Breast epithelium (tissue), 3 donors: ENCODE data around the gene EDC3.

Experiments used
- POLR2A ChIP-seq: fragments of 450-650 bp; IDR thresholded peaks from one replicate; pipeline ENCODE4 v1.6.1; 2016; ENCODE audit warnings: antibody characterized with exemption, mild to moderate bottlenecking, moderate library complexity
- POLR2AphosphoS5 ChIP-seq, 3 donors: sonication (generic); formaldehyde crosslinking; IDR thresholded peaks; one replicate each; pipeline ENCODE4 v1.6.1; 2017; ENCODE audit warnings: antibody characterized with exemption in 3 of 3
- TF ChIP-seq, protein P1 (sequence below), 3 donors: fragments of 450-650 bp; IDR thresholded peaks; one replicate each; pipeline ENCODE4 v1.5.1; 2016 to 2017; ENCODE audit warnings: antibody characterized with exemption in 3 of 3, mild to moderate bottlenecking in 3 of 3, moderate library complexity in 3 of 3

- TF ChIP-seq POLR2A = no peak
- TF ChIP-seq, protein P1, sequence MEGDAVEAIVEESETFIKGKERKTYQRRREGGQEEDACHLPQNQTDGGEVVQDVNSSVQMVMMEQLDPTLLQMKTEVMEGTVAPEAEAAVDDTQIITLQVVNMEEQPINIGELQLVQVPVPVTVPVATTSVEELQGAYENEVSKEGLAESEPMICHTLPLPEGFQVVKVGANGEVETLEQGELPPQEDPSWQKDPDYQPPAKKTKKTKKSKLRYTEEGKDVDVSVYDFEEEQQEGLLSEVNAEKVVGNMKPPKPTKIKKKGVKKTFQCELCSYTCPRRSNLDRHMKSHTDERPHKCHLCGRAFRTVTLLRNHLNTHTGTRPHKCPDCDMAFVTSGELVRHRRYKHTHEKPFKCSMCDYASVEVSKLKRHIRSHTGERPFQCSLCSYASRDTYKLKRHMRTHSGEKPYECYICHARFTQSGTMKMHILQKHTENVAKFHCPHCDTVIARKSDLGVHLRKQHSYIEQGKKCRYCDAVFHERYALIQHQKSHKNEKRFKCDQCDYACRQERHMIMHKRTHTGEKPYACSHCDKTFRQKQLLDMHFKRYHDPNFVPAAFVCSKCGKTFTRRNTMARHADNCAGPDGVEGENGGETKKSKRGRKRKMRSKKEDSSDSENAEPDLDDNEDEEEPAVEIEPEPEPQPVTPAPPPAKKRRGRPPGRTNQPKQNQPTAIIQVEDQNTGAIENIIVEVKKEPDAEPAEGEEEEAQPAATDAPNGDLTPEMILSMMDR (IDR thresholded peaks at IDR 0.05) = no peak
- no peak for TF ChIP-seq POLR2AphosphoS5 (IDR thresholded peaks at IDR 0.05)
Measured at GRCh38 chr15:74622758-74623157, 73.1 kb downstream of the EDC3 start.
